Measurements from ENCODE around the gene FOXL3. TPM values are rescaled to one million over a fixed set of nuclear protein-coding genes. Genes with fewer than 3 reads are reported as not detected.
"Not testable (repeated sequence)": the region's sequence is repeated elsewhere in the genome, so short reads cannot be mapped to it uniquely, and the experiment has no call there.

FOXL3 gene
- total RNA-seq, 1 donor: not detected

GRCh38 chr7:294440-295154 lies 4.6 kb downstream of the FOXL3 start:
- no peak for DNase-seq (ENCODE audit: low read depth)
- no peak for TF ChIP-seq CTCF (IDR thresholded peaks at IDR 0.05; ENCODE audit: insufficient read depth, low read length)
- H3K4me3 ChIP-seq (ENCODE audit: low read depth, low read length): no peak overlapping the region

- no peak for TF ChIP-seq CTCF (IDR thresholded peaks at IDR 0.05; ENCODE audit: insufficient read depth, low read length)
- H3K4me3 ChIP-seq (ENCODE audit: low read depth, low read length): no peak overlapping the region
- no peak for DNase-seq (ENCODE audit: low read depth)
Measured at GRCh38 chr7:295155-296154, 5.5 kb downstream of the FOXL3 start.

- no peak for TF ChIP-seq CTCF (IDR thresholded peaks at IDR 0.05; ENCODE audit: insufficient read depth, low read length)
- no peak for DNase-seq (ENCODE audit: low read depth)
- no peak overlapping the region for H3K4me3 ChIP-seq (ENCODE audit: low read depth, low read length)
Measured at GRCh38 chr7:296373-296945, 6.5 kb downstream of the FOXL3 start.

GRCh38 chr7:297141-297540 lies 7.2 kb downstream of the FOXL3 start:
- not testable (repeated sequence) for DNase-seq (ENCODE audit: low read depth); H3K4me3 ChIP-seq (ENCODE audit: low read depth, low read length)

- no peak for TF ChIP-seq CTCF (IDR thresholded peaks at IDR 0.05; ENCODE audit: insufficient read depth, low read length)
- no peak overlapping the region for H3K4me3 ChIP-seq (ENCODE audit: low read depth, low read length)
- no peak for DNase-seq (ENCODE audit: low read depth)
Measured at GRCh38 chr7:297611-298374, 7.8 kb downstream of the FOXL3 start.

- no peak for TF ChIP-seq CTCF (IDR thresholded peaks at IDR 0.05; ENCODE audit: insufficient read depth, low read length)
- DNase-seq (ENCODE audit: low read depth): no peak
- H3K4me3 ChIP-seq (ENCODE audit: low read depth, low read length): no peak overlapping the region
Measured at GRCh38 chr7:298375-298702, 8.4 kb downstream of the FOXL3 start.
